ENCODE measurements around the gene WDR45.
"Not testable (repeated sequence)": the region's sequence is repeated elsewhere in the genome, so short reads cannot be mapped to it uniquely, and the experiment has no call there.

The WDR45 gene

GRCh38 chrX:49079489-49080428, at the start of gene WDR45:
Gene WDR45, minus strand, starts transcription at chrX:49079887. Its CDS starts 1,792 bp downstream, at chrX:49078095.
- peak; percentile 69 for DNase-seq

- DNase-seq, result no peak
These were observed 49.7 kb upstream of the WDR45 start for GRCh38 chrX:49129427-49129826.

- DNase-seq, result not testable (repeated sequence)
These were observed 48.1 kb upstream of the WDR45 start for GRCh38 chrX:49127742-49128258.

GRCh38 chrX:49122499-49122898, 42.8 kb upstream of the WDR45 start:
- DNase-seq, result no peak

- no peak for DNase-seq
These were observed 40.4 kb upstream of the WDR45 start for GRCh38 chrX:49120091-49120490.

- DNase-seq, result no peak
These were observed 37.9 kb upstream of the WDR45 start for GRCh38 chrX:49117581-49117980.

- no peak for DNase-seq
These were observed 37.0 kb upstream of the WDR45 start for GRCh38 chrX:49116716-49117115.

GRCh38 chrX:49116076-49116475, 36.4 kb upstream of the WDR45 start:
- DNase-seq, result no peak

GRCh38 chrX:49111791-49112190, 32.1 kb upstream of the WDR45 start:
- DNase-seq, result no peak

- DNase-seq, result no peak
These were observed 30.7 kb upstream of the WDR45 start for GRCh38 chrX:49110417-49110816.

GRCh38 chrX:49108641-49109040, 29.0 kb upstream of the WDR45 start:
- no peak for DNase-seq

GRCh38 chrX:49106930-49107329, 27.2 kb upstream of the WDR45 start:
- DNase-seq, result no peak

GRCh38 chrX:49106296-49106695, 26.6 kb upstream of the WDR45 start:
- DNase-seq, result no peak

- DNase-seq, result peak; percentile 9
These were observed 23.9 kb upstream of the WDR45 start for GRCh38 chrX:49103637-49104036.

GRCh38 chrX:49102190-49102589, 22.5 kb upstream of the WDR45 start:
- DNase-seq, result no peak

- DNase-seq, result no peak
These were observed 21.9 kb upstream of the WDR45 start for GRCh38 chrX:49101629-49101984.

GRCh38 chrX:49100704-49101628, 21.3 kb upstream of the WDR45 start:
- DNase-seq, result peak; percentile 95

GRCh38 chrX:49096419-49096818, 16.7 kb upstream of the WDR45 start:
- DNase-seq, result no peak

- DNase-seq, result no peak
These were observed 9.9 kb upstream of the WDR45 start for GRCh38 chrX:49089553-49089952.

GRCh38 chrX:49082271-49082871, 2.7 kb upstream of the WDR45 start:
- no peak for DNase-seq

- DNase-seq, result no peak
These were observed 1.7 kb downstream of the WDR45 start for GRCh38 chrX:49077941-49078340.

- DNase-seq, result no peak
These were observed 4.3 kb downstream of the WDR45 start for GRCh38 chrX:49075347-49075746.
